Islet precursor cell (in vitro differentiated cells): ENCODE results near the gene BNC1.
"Not testable (repeated sequence)": the region's sequence is repeated elsewhere in the genome, so short reads cannot be mapped to it uniquely, and the experiment has no call there.

ENCODE experiments used
- DNase-seq: peaks from one replicate; pipeline ENCODE4 v3.0.0-alpha.2; 2018

Gene BNC1

GRCh38 chr15:83230242-83230641, 54.2 kb downstream of the BNC1 start:
- no peak for DNase-seq

- no peak for DNase-seq
Observed at GRCh38 chr15:83225449-83225848, 59.0 kb downstream of the BNC1 start.

GRCh38 chr15:83221781-83222180, 62.7 kb downstream of the BNC1 start:
- DNase-seq, result not testable (repeated sequence)

- DNase-seq, result no peak
Observed at GRCh38 chr15:83219026-83219425, 65.4 kb downstream of the BNC1 start.

GRCh38 chr15:83215306-83215705, 69.2 kb downstream of the BNC1 start:
- DNase-seq, result no peak

- peak; percentile 71 for DNase-seq
Observed at GRCh38 chr15:83210619-83211018, 73.8 kb downstream of the BNC1 start.

GRCh38 chr15:83209333-83209732, 75.1 kb downstream of the BNC1 start:
- DNase-seq, result no peak

- no peak for DNase-seq
Observed at GRCh38 chr15:83208367-83208661, 76.2 kb downstream of the BNC1 start.

- peak; percentile 77 for DNase-seq
Observed at GRCh38 chr15:83207660-83208366, 76.7 kb downstream of the BNC1 start, which contains the start of gene HDGFL3. Gene HDGFL3 (minus strand): TSS chr15:83207823. CDS start chr15:83207414, 409 bp downstream.

- peak; percentile 72 for DNase-seq
Observed at GRCh38 chr15:83207009-83207659, 77.3 kb downstream of the BNC1 start.

- DNase-seq, result peak; percentile 59
Observed at GRCh38 chr15:83206526-83207008, 77.9 kb downstream of the BNC1 start.
